ENCODE results near the gene PDK3.

The PDK3 gene

GRCh38 chrX:24464836-24465531 lies at the start of gene PDK3:
PDK3 (plus strand) TSS chrX:24465286; CDS start chrX:24465456, 170 bp downstream.
- in situ Hi-C loops (cut with MboI; ENCODE audit: low sequenced_read_pairs): no loop called here

- in situ Hi-C loops (cut with MboI; ENCODE audit: low sequenced_read_pairs): no loop called here
Observed at GRCh38 chrX:24415921-24416320, 49.2 kb upstream of the PDK3 start.

GRCh38 chrX:24423960-24424359 lies 41.1 kb upstream of the PDK3 start:
- in situ Hi-C loops (cut with MboI; ENCODE audit: low sequenced_read_pairs): no loop called here

GRCh38 chrX:24424948-24425347 lies 40.1 kb upstream of the PDK3 start:
- in situ Hi-C loops (cut with MboI; ENCODE audit: low sequenced_read_pairs): no loop called here

GRCh38 chrX:24425806-24426205 lies 39.3 kb upstream of the PDK3 start:
- in situ Hi-C loops (cut with MboI; ENCODE audit: low sequenced_read_pairs): no loop called here

- in situ Hi-C loops (cut with MboI; ENCODE audit: low sequenced_read_pairs): no loop called here
Observed at GRCh38 chrX:24426340-24426913, 38.7 kb upstream of the PDK3 start.

GRCh38 chrX:24426921-24427746 lies 38.0 kb upstream of the PDK3 start:
- in situ Hi-C loops (cut with MboI; ENCODE audit: low sequenced_read_pairs): no loop called here

GRCh38 chrX:24427747-24428019 lies 37.4 kb upstream of the PDK3 start:
- in situ Hi-C loops (cut with MboI; ENCODE audit: low sequenced_read_pairs): no loop called here

GRCh38 chrX:24428516-24428915 lies 36.6 kb upstream of the PDK3 start:
- in situ Hi-C loops (cut with MboI; ENCODE audit: low sequenced_read_pairs): no loop called here

- in situ Hi-C loops (cut with MboI; ENCODE audit: low sequenced_read_pairs): no loop called here
Observed at GRCh38 chrX:24435060-24435459, 30.0 kb upstream of the PDK3 start.

GRCh38 chrX:24443918-24444317 lies 21.2 kb upstream of the PDK3 start:
- in situ Hi-C loops (cut with MboI; ENCODE audit: low sequenced_read_pairs): no loop called here

GRCh38 chrX:24444645-24445044 lies 20.4 kb upstream of the PDK3 start:
- in situ Hi-C loops (cut with MboI; ENCODE audit: low sequenced_read_pairs): no loop called here

GRCh38 chrX:24448762-24449250 lies 16.3 kb upstream of the PDK3 start:
- in situ Hi-C loops (cut with MboI; ENCODE audit: low sequenced_read_pairs): no loop called here

GRCh38 chrX:24463077-24463476 lies 2.0 kb upstream of the PDK3 start:
- in situ Hi-C loops (cut with MboI; ENCODE audit: low sequenced_read_pairs): no loop called here

GRCh38 chrX:24464498-24464835 lies 619 bp upstream of the PDK3 start:
- in situ Hi-C loops (cut with MboI; ENCODE audit: low sequenced_read_pairs): no loop called here

- in situ Hi-C loops (cut with MboI; ENCODE audit: low sequenced_read_pairs): no loop called here
Observed at GRCh38 chrX:24465532-24465865, 413 bp downstream of the PDK3 start.

- in situ Hi-C loops (cut with MboI; ENCODE audit: low sequenced_read_pairs): no loop called here
Observed at GRCh38 chrX:24466025-24466424, 939 bp downstream of the PDK3 start.

GRCh38 chrX:24468245-24468644 lies 3.2 kb downstream of the PDK3 start:
- in situ Hi-C loops (cut with MboI; ENCODE audit: low sequenced_read_pairs): no loop called here

GRCh38 chrX:24471808-24472207 lies 6.7 kb downstream of the PDK3 start:
- in situ Hi-C loops (cut with MboI; ENCODE audit: low sequenced_read_pairs): no loop called here

GRCh38 chrX:24475480-24475879 lies 10.4 kb downstream of the PDK3 start:
- in situ Hi-C loops (cut with MboI; ENCODE audit: low sequenced_read_pairs): no loop called here

GRCh38 chrX:24478509-24478908 lies 13.4 kb downstream of the PDK3 start:
- in situ Hi-C loops (cut with MboI; ENCODE audit: low sequenced_read_pairs): no loop called here

GRCh38 chrX:24479924-24480323 lies 14.8 kb downstream of the PDK3 start:
- in situ Hi-C loops (cut with MboI; ENCODE audit: low sequenced_read_pairs): no loop called here
